A549 (cell line): Measurements from ENCODE around the gene SHANK1.

Source experiments
- BHLHE40 ChIP-seq: IDR thresholded peaks from 2 replicates; pipeline ENCODE4 v1.6.1; 2012; ENCODE audit warnings: low read depth, low read length, inconsistent platforms
- CEBPB ChIP-seq, 2 experiments: fragments of >200 bp in 1 of 2; sonication (Bioruptor Twin) in 1 of 2; formaldehyde crosslinking in 1 of 2; IDR thresholded peaks; 2 replicates each; pipeline ENCODE4 v1.6.1; 2012 to 2016
- EP300 ChIP-seq, 2 experiments: fragments of >200 bp; sonication (Bioruptor Twin); formaldehyde crosslinking; IDR thresholded peaks; 2 replicates in 1 of 2; 3 replicates in 1 of 2; pipeline ENCODE4 v1.6.1; 2016 to 2017
- HOXB5 ChIP-seq: fragments of 250-450 bp; sonication (Bioruptor Pico); IDR thresholded peaks from 2 replicates; pipeline ENCODE4 v1.5.0; 2020; ENCODE audit warnings: mild to moderate bottlenecking, moderate library complexity
- POLR2A ChIP-seq: IDR thresholded peaks from 2 replicates; pipeline ENCODE4 v1.6.1; 2012; ENCODE audit warnings: mild to moderate bottlenecking, low read length
- TF ChIP-seq, protein P1 (sequence below): fragments of >200 bp; sonication (Bioruptor Twin); formaldehyde crosslinking; IDR thresholded peaks from 3 replicates; pipeline ENCODE4 v1.5.1; 2016

DNA sequence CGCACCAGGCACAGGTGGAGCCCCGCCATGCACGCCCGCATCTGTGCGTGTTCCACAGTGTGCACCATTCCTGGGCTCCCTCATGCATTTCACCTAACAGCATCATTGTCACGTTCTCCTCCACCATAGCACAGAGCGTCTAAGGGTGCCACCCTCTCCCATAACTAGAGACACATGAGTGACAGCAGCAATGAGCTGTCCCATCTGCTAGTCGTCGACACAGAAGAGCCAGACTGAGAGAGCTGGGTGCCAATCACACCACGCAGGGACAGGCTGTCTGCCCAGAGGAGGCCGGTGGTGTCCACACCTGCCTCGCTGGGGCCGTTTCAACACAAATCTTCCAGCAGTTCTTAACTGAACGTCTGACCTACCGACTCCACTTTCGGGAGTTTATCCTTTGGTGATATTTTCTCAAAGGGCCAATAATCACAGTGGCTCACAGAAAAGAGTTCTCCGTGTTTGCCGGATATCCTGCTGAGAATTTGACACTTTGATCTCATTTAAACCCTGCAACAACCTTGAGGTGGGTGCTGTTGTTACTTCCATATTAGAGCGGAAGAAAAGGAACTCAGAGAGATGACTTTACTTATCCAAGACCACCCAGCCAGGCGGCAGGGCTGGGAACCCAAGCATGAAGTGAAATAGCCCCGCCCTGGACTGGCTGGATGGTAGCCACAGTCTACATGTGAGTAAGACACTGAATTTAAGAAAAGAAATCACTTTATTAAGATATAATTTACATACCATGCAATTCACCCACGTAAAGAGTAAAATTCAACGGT, 19.7 kb upstream of the SHANK1 start:
- TF ChIP-seq, protein P1, sequence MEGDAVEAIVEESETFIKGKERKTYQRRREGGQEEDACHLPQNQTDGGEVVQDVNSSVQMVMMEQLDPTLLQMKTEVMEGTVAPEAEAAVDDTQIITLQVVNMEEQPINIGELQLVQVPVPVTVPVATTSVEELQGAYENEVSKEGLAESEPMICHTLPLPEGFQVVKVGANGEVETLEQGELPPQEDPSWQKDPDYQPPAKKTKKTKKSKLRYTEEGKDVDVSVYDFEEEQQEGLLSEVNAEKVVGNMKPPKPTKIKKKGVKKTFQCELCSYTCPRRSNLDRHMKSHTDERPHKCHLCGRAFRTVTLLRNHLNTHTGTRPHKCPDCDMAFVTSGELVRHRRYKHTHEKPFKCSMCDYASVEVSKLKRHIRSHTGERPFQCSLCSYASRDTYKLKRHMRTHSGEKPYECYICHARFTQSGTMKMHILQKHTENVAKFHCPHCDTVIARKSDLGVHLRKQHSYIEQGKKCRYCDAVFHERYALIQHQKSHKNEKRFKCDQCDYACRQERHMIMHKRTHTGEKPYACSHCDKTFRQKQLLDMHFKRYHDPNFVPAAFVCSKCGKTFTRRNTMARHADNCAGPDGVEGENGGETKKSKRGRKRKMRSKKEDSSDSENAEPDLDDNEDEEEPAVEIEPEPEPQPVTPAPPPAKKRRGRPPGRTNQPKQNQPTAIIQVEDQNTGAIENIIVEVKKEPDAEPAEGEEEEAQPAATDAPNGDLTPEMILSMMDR: no peak
- TF ChIP-seq HOXB5 (CRISPR knock-in tag): no peak
- TF ChIP-seq BHLHE40: no peak
- TF ChIP-seq EP300 (IDR thresholded peaks at IDR 0.05): no peak
- TF ChIP-seq CEBPB (IDR thresholded peaks at IDR 0.05): no peak
- no peak for TF ChIP-seq POLR2A
